GM18526 (cell line): ENCODE measurements around the gene NINL.

Source experiments
- POLR2A ChIP-seq: IDR thresholded peaks from 3 replicates; pipeline ENCODE4 v1.6.1; 2011; ENCODE audit not compliant: insufficient read length; ENCODE audit errors: extremely low read depth

NINL gene

GRCh38 chr20:25600632-25601031, 15.3 kb upstream of the NINL start:
- TF ChIP-seq POLR2A = no peak

- no peak for TF ChIP-seq POLR2A
These were observed 7.0 kb upstream of the NINL start for GRCh38 chr20:25592135-25592852.

GRCh38 chr20:25588491-25588890, 3.2 kb upstream of the NINL start:
- TF ChIP-seq POLR2A = no peak

GRCh38 chr20:25587536-25587935, 2.2 kb upstream of the NINL start:
- TF ChIP-seq POLR2A = no peak

GRCh38 chr20:25586877-25587276, 1.5 kb upstream of the NINL start:
- TF ChIP-seq POLR2A = no peak

GRCh38 chr20:25580711-25581110, 4.6 kb downstream of the NINL start:
- TF ChIP-seq POLR2A = no peak

- TF ChIP-seq POLR2A = no peak
These were observed 6.1 kb downstream of the NINL start for GRCh38 chr20:25579081-25579770.

- no peak for TF ChIP-seq POLR2A
These were observed 8.4 kb downstream of the NINL start for GRCh38 chr20:25576783-25577530.

- no peak for TF ChIP-seq POLR2A
These were observed 10.9 kb downstream of the NINL start for GRCh38 chr20:25574411-25574810.

- TF ChIP-seq POLR2A = no peak
These were observed 11.8 kb downstream of the NINL start for GRCh38 chr20:25573288-25574251.

- no peak for TF ChIP-seq POLR2A
These were observed 13.5 kb downstream of the NINL start for GRCh38 chr20:25571817-25572216.

- TF ChIP-seq POLR2A = no peak
These were observed 14.1 kb downstream of the NINL start for GRCh38 chr20:25571240-25571639.

- no peak for TF ChIP-seq POLR2A
These were observed 15.2 kb downstream of the NINL start for GRCh38 chr20:25570148-25570530.

- TF ChIP-seq POLR2A = no peak
These were observed 18.0 kb downstream of the NINL start for GRCh38 chr20:25567286-25567685.

GRCh38 chr20:25566821-25567220, 18.5 kb downstream of the NINL start:
- no peak for TF ChIP-seq POLR2A
